Astrocyte (in vitro differentiated cells and primary cell): Measurements from ENCODE around the gene SKA3.

ENCODE experiments used
- CTCF ChIP-seq: IDR thresholded peaks from 2 replicates; pipeline ENCODE4 v1.5.1; 2011; ENCODE audit warnings: low read depth, mild to moderate bottlenecking, inconsistent platforms, low read length, moderate library complexity; ENCODE audit not compliant: insufficient read depth
- EZH2 ChIP-seq: IDR thresholded peaks from 2 replicates; pipeline ENCODE4 v1.6.1; 2012; ENCODE audit warnings: mild to moderate bottlenecking, low read length, inconsistent platforms; ENCODE audit not compliant: insufficient read depth

GRCh38 chr13:21134475-21134874 lies 41.9 kb downstream of the SKA3 start:
- TF ChIP-seq CTCF (no peak), EZH2 (no peak)
